Measurements from ENCODE around the gene CEP112. TPM values are rescaled to one million over a fixed set of nuclear protein-coding genes. Genes with fewer than 3 reads are reported as not detected.

Gene CEP112
- total and polyA plus RNA-seq, 4 donors = 1.1 to 4.9 (median 1.4) TPM

DNA sequence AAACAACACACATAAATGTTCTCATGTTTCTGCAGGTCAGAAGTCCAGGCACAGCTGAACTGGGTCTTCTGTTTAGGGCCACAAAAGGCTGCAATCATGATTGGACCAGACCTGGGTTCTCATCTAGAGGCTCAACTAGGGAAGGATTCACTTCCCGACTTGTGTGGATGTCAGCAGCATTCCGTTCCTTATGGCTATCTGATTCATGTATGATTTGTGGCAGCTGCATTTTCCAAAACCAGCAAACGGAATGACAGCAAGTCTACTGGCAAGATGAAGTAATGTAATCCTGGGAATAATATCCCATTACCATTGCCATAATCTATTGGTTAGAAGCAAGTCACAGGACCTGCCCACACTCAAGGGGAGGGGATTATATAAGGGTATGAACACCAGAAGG, 22.1 kb downstream of the CEP112 start:
- Histone ChIP-seq H3K9me3 (ENCODE audit: control insufficient read depth in 4 of 4, low read length in 3 of 4) (no peaks in the 10 kb centered on the region), H3K27me3 (ENCODE audit: control insufficient read depth in 4 of 4, insufficient read depth in 4 of 4, low read length in 3 of 4) (no peaks in the 10 kb centered on the region), H3K27ac (ENCODE audit: low read depth in 1 of 2, low read length in 2 of 2) (no peak overlapping the region), H3K9ac (ENCODE audit: low read depth in 1 of 2, low read length in 2 of 2) (no peak overlapping the region), H3K36me3 (ENCODE audit: control insufficient read depth in 4 of 4, insufficient read depth in 3 of 4, low read depth in 1 of 4, low read length in 3 of 4) (no peaks in the 10 kb centered on the region), H3K4me3 (ENCODE audit: low read depth in 1 of 3, low read length in 3 of 3) (no peak overlapping the region), H3K4me1 (ENCODE audit: control insufficient read depth in 4 of 4, insufficient read depth in 4 of 4, low read length in 3 of 4) (no peaks in the 10 kb centered on the region)
- 88% methylated on average over 3 of the region's 3 CpGs for WGBS
- no peak for TF ChIP-seq EGR1 (IDR thresholded peaks at IDR 0.05; ENCODE audit: low read depth in 2 of 2)
- TF ChIP-seq SP1 (IDR thresholded peaks at IDR 0.05) = no peak
- TF ChIP-seq HNF4G (IDR thresholded peaks at IDR 0.05) = no peak
- TF ChIP-seq MAX (IDR thresholded peaks at IDR 0.05) = no peak
- no peak for TF ChIP-seq ATF3 (IDR thresholded peaks at IDR 0.05)
- TF ChIP-seq GABPA (IDR thresholded peaks at IDR 0.05 in 1 of 2, conservative IDR thresholded peaks at IDR 0.05 in 1 of 2) = no peak
- TF ChIP-seq CTCF (IDR thresholded peaks at IDR 0.05; ENCODE audit: low read depth, low read length, missing input control) = no peak
- no peak for TF ChIP-seq NR2F2 (IDR thresholded peaks at IDR 0.05)
- no peak for TF ChIP-seq FOXA2 (IDR thresholded peaks at IDR 0.05)
- no peak for TF ChIP-seq ZBTB33 (IDR thresholded peaks at IDR 0.05)
- TF ChIP-seq RAD21 (IDR thresholded peaks at IDR 0.05) = no peak
- DNase-seq (ENCODE audit: low spot score) = no peak

GRCh38 chr17:66167189-66167815, 24.6 kb downstream of the CEP112 start:
- H3K36me3 ChIP-seq (ENCODE audit: control insufficient read depth in 4 of 4, insufficient read depth in 3 of 4, low read depth in 1 of 4, low read length in 3 of 4) = no peaks in the 10 kb centered on the region
- TF ChIP-seq GABPA (IDR thresholded peaks at IDR 0.05 in 1 of 2, conservative IDR thresholded peaks at IDR 0.05 in 1 of 2) (no peak), HNF4A (conservative IDR thresholded peaks at IDR 0.05) (no peak), SP1 (IDR thresholded peaks at IDR 0.05) (no peak), CTCF (IDR thresholded peaks at IDR 0.05; ENCODE audit: low read depth, low read length, missing input control) (no peak), FOXA1 (IDR thresholded peaks at IDR 0.05) (no peak), ZBTB33 (IDR thresholded peaks at IDR 0.05) (no peak), ATF3 (IDR thresholded peaks at IDR 0.05) (no peak), FOXA2 (IDR thresholded peaks at IDR 0.05) (no peak)
- TF ChIP-seq, protein P1, sequence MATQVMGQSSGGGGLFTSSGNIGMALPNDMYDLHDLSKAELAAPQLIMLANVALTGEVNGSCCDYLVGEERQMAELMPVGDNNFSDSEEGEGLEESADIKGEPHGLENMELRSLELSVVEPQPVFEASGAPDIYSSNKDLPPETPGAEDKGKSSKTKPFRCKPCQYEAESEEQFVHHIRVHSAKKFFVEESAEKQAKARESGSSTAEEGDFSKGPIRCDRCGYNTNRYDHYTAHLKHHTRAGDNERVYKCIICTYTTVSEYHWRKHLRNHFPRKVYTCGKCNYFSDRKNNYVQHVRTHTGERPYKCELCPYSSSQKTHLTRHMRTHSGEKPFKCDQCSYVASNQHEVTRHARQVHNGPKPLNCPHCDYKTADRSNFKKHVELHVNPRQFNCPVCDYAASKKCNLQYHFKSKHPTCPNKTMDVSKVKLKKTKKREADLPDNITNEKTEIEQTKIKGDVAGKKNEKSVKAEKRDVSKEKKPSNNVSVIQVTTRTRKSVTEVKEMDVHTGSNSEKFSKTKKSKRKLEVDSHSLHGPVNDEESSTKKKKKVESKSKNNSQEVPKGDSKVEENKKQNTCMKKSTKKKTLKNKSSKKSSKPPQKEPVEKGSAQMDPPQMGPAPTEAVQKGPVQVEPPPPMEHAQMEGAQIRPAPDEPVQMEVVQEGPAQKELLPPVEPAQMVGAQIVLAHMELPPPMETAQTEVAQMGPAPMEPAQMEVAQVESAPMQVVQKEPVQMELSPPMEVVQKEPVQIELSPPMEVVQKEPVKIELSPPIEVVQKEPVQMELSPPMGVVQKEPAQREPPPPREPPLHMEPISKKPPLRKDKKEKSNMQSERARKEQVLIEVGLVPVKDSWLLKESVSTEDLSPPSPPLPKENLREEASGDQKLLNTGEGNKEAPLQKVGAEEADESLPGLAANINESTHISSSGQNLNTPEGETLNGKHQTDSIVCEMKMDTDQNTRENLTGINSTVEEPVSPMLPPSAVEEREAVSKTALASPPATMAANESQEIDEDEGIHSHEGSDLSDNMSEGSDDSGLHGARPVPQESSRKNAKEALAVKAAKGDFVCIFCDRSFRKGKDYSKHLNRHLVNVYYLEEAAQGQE (IDR thresholded peaks at IDR 0.05) = no peak
- 71% methylated on average over 5 of the region's 5 CpGs for WGBS
- H3K27ac ChIP-seq (ENCODE audit: low read depth in 1 of 2, low read length in 2 of 2) = no peak overlapping the region
- H3K9ac ChIP-seq (ENCODE audit: low read depth in 1 of 2, low read length in 2 of 2) = no peak overlapping the region
- H3K27me3 ChIP-seq (ENCODE audit: control insufficient read depth in 4 of 4, insufficient read depth in 4 of 4, low read length in 3 of 4) = no peaks in the 10 kb centered on the region
- H3K4me3 ChIP-seq (ENCODE audit: low read depth in 1 of 3, low read length in 3 of 3) = no peak overlapping the region
- no peaks in the 10 kb centered on the region for H3K9me3 ChIP-seq (ENCODE audit: control insufficient read depth in 4 of 4, low read length in 3 of 4)
- no peaks in the 10 kb centered on the region for H3K4me1 ChIP-seq (ENCODE audit: control insufficient read depth in 4 of 4, insufficient read depth in 4 of 4, low read length in 3 of 4)
- no peak for DNase-seq (ENCODE audit: low spot score)

Data from liver (tissue), 9 donors.